Measurements from ENCODE around the gene GIMAP6. TPM values are rescaled to one million over a fixed set of nuclear protein-coding genes. Genes with fewer than 3 reads are reported as not detected.

Gene GIMAP6
- total and polyA plus RNA-seq, 2 of the 8 experiments (the other 6 are each of a cell fraction or from before 2014, with no cell fraction given): not detected

DNA sequence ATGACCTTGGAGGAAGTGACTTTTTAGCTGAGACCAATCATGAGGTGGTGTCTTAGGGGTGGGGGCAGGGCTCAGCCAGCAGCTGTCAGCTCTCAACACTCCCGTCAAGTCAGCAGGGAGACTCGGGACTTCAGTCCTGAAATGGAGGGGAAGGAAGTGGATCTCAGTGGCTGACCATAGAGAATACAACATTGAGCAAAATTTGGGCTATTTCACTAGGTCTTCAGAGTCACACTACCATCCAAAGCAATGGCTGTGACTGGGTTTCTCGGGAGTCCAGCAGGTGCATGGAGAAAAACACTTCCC is 16.8 kb upstream of the GIMAP6 start:
- no peak overlapping the region for H3K4me3 ChIP-seq (ENCODE audit: extremely low read depth in 1 of 4, insufficient read depth in 2 of 4, low read depth in 3 of 4, low read length in 4 of 4)
- H2BK15ac ChIP-seq (ENCODE audit: low read length): no peak overlapping the region
- CTCF ChIA-PET (ENCODE audit: partially characterized antibody): no interaction called here
- H3K36me3 ChIP-seq (ENCODE audit: control insufficient read depth in 2 of 4, insufficient read depth in 4 of 4, low read length in 3 of 4): no peaks in the 10 kb centered on the region
- no peak overlapping the region for H2BK20ac ChIP-seq (ENCODE audit: low read length)
- no peak overlapping the region for H3K4ac ChIP-seq (replicated peaks; ENCODE audit: insufficient read length, low read depth, low read length)
- H2AFZ ChIP-seq (ENCODE audit: low read length): no peak overlapping the region
- H3K56ac ChIP-seq (replicated peaks; ENCODE audit: insufficient read length, low read depth, low read length): no peak overlapping the region
- H3K9ac ChIP-seq (replicated peaks in 1 of 4; ENCODE audit: extremely low read depth in 1 of 4, low read depth in 3 of 4, low read length in 3 of 4): no peak overlapping the region
- no peak overlapping the region for H3K27ac ChIP-seq (ENCODE audit: low read depth, low read length)
- H3K27me3 ChIP-seq (replicated peaks in 1 of 4; ENCODE audit: control insufficient read depth in 3 of 4, extremely low read depth in 1 of 4, insufficient read depth in 3 of 4, low read length in 3 of 4): no peaks in the 10 kb centered on the region
- H3K18ac ChIP-seq (ENCODE audit: extremely low read depth, low read length): no peak overlapping the region
- H3K23me2 ChIP-seq (ENCODE audit: low read depth, low read length): no peaks in the 10 kb centered on the region
- H3K79me2 ChIP-seq (ENCODE audit: control insufficient read depth in 1 of 2, insufficient read depth in 2 of 2, low read length in 2 of 2): no peaks in the 10 kb centered on the region
- H3K14ac ChIP-seq (ENCODE audit: insufficient read length): no peak overlapping the region
- H3K9me3 ChIP-seq (ENCODE audit: insufficient read depth in 2 of 2, low read depth in 1 of 2, low read length in 1 of 2): no peaks in the 10 kb centered on the region
- H2BK120ac ChIP-seq (replicated peaks; ENCODE audit: low read depth, low read length): no peak overlapping the region
- WGBS, 2 experiments (ENCODE audit: extremely low coverage in 1 of 2, insufficient coverage in 1 of 2, insufficient read length in 1 of 2, insufficient replicate concordance in 2 of 2, low coverage in 1 of 2, low lambda C conversion rate in 2 of 2, missing lambda C conversion rate in 1 of 2): 52% methylated on average over 3 of the region's 3 CpGs; no CpG with 5 or more reads in 1 of the 2 experiments
- H3K23ac ChIP-seq (ENCODE audit: insufficient read length): no peak overlapping the region
- FAIRE-seq (no peak), DNase-seq (ENCODE audit: low read depth in 1 of 2, low spot score in 2 of 2) (no peak)
- H4K8ac ChIP-seq (ENCODE audit: extremely low read depth, insufficient read depth, low read length): no peak overlapping the region
- no peak overlapping the region for H2AK5ac ChIP-seq (ENCODE audit: low read depth, low read length)
- no peaks in the 10 kb centered on the region for H3K4me1 ChIP-seq (replicated peaks in 1 of 4; ENCODE audit: control insufficient read depth in 3 of 4, insufficient read depth in 4 of 4, low read length in 3 of 4)
- no peak overlapping the region for H2BK5ac ChIP-seq (ENCODE audit: low read depth, low read length)
- H4K5ac ChIP-seq (ENCODE audit: insufficient read length, low read depth, low read length): no peak overlapping the region
- H4K91ac ChIP-seq (replicated peaks; ENCODE audit: insufficient read length, low read length): no peak overlapping the region
- no peak overlapping the region for H2BK12ac ChIP-seq (ENCODE audit: low read depth, low read length)
- H4K20me1 ChIP-seq (replicated peaks in 1 of 2; ENCODE audit: control insufficient read depth in 1 of 2, insufficient read depth in 2 of 2, low read length in 2 of 2): no peaks in the 10 kb centered on the region
- no peak overlapping the region for H3K4me2 ChIP-seq (ENCODE audit: insufficient read depth in 1 of 2, low read depth in 2 of 2, low read length in 2 of 2)
- no peaks in the 10 kb centered on the region for H3K79me1 ChIP-seq (ENCODE audit: low read depth, low read length)
- POLR2A ChIA-PET (ENCODE audit: partially characterized antibody): no interaction called here
- no peak for TF ChIP-seq RFX5 (IDR thresholded peaks at IDR 0.05; ENCODE audit: borderline replicate concordance, low read depth, low read length)
- TF ChIP-seq NRF1 (IDR thresholded peaks at IDR 0.05; ENCODE audit: low read depth, low read length): no peak
- no peak for TF ChIP-seq TBP (IDR thresholded peaks at IDR 0.05; ENCODE audit: low read depth, low read length)
- TF ChIP-seq POU5F1 (IDR thresholded peaks at IDR 0.05; ENCODE audit: low read depth, low read length): no peak
- no peak for TF ChIP-seq KDM5A (IDR thresholded peaks at IDR 0.05; ENCODE audit: low read length)
- no peak for TF ChIP-seq MAFK (IDR thresholded peaks at IDR 0.05; ENCODE audit: low read depth, low read length)
- no peak for TF ChIP-seq EZH2 (IDR thresholded peaks at IDR 0.05; ENCODE audit: low read depth, low read length, severe bottlenecking)
- TF ChIP-seq EP300 (IDR thresholded peaks at IDR 0.05; ENCODE audit: borderline replicate concordance in 1 of 2, low read depth in 2 of 2, low read length in 2 of 2): no peak
- no peak for TF ChIP-seq BACH1 (IDR thresholded peaks at IDR 0.05; ENCODE audit: low read length)
- TF ChIP-seq CREB1 (IDR thresholded peaks at IDR 0.05): no peak
- TF ChIP-seq, protein P1, sequence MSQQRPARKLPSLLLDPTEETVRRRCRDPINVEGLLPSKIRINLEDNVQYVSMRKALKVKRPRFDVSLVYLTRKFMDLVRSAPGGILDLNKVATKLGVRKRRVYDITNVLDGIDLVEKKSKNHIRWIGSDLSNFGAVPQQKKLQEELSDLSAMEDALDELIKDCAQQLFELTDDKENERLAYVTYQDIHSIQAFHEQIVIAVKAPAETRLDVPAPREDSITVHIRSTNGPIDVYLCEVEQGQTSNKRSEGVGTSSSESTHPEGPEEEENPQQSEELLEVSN (IDR thresholded peaks at IDR 0.05): no peak
- no peak for TF ChIP-seq ASH2L (IDR thresholded peaks at IDR 0.05; ENCODE audit: low read length)
- TF ChIP-seq HDAC2 (IDR thresholded peaks at IDR 0.05; ENCODE audit: borderline replicate concordance in 1 of 2, low read depth in 2 of 2, low read length in 2 of 2): no peak
- TF ChIP-seq SAP30 (IDR thresholded peaks at IDR 0.05; ENCODE audit: insufficient read depth, insufficient replicate concordance, low read length): no peak
- TF ChIP-seq TEAD4 (IDR thresholded peaks at IDR 0.05; ENCODE audit: low read depth, low read length): no peak

All from H1 (cell line).